B cell (primary cell): Measurements from ENCODE around the gene RASGRF2.

Source experiments
- CTCF ChIP-seq: fragments of 200-600 bp; IDR thresholded peaks from one replicate; pipeline ENCODE4 v1.8.0; 2022; ENCODE audit warnings: antibody characterized with exemption, mild to moderate bottlenecking
- EZH2 ChIP-seq: IDR thresholded peaks from 2 replicates; pipeline ENCODE4 v1.6.1; 2012; ENCODE audit warnings: borderline replicate concordance, low read depth, mild to moderate bottlenecking, moderate library complexity, low read length; ENCODE audit not compliant: insufficient read depth, poor library complexity, severe bottlenecking

GRCh38 chr5:81216152-81216551 lies 256.0 kb downstream of the RASGRF2 start:
- TF ChIP-seq CTCF (no peak), EZH2 (no peak)
